GM21717 (cell line): ENCODE measurements around the gene TCF3.

ENCODE experiments used
- ATAC-seq: cut with Tn5 transposase; IDR thresholded peaks from one replicate; pipeline ENCODE4 v1.9.1; 2021; ENCODE audit warnings: mild to moderate bottlenecking, moderate library complexity; ENCODE audit not compliant: unreplicated experiment

Gene TCF3

DNA sequence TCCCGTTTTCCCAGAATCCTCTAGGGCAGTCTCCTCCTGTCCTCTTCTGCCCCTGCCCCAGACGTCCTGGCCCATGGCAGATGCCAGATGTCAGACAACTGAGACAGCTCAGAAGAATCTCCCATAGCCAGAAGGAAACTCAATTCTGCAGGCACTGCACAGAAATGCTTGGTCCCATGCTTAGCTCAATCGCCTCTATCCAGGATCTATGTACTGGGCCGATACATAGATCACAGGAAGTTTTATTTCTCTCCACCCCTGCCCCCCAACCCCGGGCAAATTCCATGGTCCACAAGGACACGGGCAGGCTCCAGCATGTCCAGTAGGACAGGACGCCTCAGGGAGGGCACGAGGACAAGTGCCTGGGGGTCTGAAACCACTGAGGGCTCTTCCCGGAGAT is 64.5 kb downstream of the TCF3 start:
- no peak for ATAC-seq

DNA sequence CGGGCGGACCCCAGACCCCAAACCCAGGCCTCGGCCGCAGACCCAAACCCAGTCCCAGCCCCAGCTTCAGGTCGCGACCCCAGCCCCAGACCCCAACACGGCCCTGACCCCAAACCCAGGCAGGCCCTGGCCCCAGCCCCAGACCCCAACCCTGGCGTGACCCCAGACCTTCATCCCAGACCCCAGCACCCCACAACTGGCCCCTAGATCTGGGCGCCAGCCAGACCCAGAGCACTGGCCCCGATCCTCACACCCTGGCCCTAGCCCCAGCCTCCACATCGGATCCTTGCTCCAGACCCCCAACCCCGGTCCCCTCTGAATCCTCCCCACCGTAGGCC is 67.2 kb downstream of the TCF3 start:
- ATAC-seq, result no peak

DNA sequence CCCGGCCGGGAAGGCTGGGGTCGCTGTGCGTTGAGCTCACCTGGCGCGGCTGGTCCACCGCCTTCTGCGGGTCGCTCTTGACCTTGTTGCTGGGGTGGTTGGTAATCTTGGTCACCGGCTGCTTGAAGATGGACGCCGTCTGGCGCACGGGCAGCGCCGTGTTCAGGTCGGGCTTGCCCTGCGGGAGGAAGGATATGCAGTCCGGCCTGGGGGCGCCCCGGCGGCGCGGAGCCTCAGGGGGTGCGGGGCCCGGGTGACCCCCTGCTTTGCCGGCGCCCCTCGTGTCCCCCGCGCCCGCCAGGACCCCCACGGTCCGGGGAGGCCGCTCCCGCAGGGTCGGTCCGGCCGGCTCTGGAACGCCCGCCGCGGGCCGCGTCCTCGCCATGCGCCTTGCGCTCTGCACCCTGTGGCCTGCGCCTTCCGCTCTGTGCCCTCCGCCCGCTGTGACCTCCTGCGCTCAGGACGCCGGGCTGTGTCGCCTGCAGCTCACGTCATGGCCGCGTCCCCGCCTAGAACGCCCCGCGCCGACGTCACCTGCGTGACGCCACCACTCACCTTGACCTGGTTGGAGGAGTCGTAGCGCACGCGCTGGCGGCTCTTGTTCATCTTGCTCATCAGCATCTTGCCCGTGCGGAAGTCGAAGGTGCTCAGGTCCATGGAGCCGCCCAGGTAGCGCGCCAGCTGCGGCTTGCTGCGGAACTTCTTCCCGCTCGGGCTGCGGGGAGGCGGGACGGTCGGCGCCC is 67.7 kb downstream of the TCF3 start:
- no peak for ATAC-seq

DNA sequence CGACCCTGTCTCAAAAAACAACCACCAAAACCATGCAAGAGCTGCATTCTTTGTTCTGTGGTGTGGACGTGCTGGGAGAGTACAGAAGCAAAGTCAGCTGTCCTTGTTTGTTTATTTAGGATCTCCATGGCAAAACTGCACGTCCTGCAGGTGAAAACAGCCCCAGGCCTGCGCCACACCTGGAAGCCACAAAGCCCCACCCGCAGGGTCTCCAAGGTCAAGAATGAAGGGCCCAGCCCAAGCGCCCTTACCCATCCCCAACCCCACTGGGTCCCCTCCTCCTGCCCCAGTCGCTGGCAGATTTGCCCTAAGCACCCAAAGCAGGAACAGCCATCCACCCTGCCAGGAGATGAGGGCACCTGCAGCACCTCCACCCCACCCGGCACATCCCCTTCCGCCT is 70.2 kb downstream of the TCF3 start:
- no peak for ATAC-seq

DNA sequence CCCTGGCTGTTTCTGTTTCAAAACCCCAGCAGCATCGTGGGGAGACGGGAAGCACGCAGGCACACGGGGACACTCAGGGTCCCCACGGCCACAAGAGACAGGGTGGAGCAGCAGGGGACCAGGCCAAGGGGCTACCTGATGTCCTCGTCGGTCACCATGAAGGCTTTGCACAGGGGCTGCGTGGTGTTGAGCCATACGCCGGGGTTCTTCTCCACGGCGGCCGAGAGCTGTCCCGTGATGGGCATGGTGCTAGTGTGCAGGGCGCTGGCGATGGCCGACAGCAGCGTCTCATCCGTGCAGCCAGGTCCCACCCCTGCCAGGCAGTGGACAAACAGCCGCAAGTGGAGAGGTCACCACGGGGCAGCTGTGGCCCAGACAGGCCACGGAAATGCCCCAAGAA is 71.5 kb downstream of the TCF3 start:
- ATAC-seq, result no peak

DNA sequence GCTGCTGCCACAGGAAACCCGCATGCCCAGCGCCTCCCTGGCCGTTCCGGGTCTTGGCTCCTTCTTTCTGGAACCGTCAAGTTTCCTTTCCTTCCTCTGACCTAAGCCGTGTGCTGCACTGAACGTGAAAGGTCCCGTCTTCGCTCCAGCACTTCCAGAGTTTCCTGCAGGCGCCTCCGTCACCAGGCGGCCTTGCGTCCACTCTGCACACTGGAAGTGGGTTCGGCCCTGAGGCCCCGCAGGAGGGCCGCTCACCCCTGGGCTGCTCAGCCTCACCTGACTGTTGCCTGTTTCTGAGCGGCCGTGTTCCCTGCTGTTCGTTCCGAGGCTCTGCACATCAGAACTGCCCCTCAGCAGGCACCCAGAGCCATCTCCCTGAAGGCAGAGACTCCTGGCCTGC is 72.0 kb downstream of the TCF3 start:
- no peak for ATAC-seq

DNA sequence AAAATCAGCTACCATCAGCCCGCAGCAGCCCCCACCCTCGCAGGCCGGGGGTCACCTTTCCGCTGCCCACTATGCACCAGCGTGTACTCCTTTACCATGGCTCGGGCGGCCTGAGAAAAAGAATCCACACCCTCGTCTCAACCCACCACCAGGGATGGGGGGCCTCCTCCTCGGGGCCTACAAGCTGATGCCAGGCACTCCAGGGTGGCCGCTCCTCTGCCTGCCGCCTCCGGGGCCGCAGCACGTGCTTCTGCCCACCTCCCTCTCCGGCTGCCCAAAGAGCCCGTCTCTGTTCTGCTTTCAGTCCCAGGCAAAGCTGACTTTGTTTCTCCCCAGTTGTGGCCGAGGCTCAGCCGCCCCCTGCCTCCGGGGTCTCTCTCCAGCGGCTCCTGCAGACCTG is 73.2 kb downstream of the TCF3 start:
- no peak for ATAC-seq

DNA sequence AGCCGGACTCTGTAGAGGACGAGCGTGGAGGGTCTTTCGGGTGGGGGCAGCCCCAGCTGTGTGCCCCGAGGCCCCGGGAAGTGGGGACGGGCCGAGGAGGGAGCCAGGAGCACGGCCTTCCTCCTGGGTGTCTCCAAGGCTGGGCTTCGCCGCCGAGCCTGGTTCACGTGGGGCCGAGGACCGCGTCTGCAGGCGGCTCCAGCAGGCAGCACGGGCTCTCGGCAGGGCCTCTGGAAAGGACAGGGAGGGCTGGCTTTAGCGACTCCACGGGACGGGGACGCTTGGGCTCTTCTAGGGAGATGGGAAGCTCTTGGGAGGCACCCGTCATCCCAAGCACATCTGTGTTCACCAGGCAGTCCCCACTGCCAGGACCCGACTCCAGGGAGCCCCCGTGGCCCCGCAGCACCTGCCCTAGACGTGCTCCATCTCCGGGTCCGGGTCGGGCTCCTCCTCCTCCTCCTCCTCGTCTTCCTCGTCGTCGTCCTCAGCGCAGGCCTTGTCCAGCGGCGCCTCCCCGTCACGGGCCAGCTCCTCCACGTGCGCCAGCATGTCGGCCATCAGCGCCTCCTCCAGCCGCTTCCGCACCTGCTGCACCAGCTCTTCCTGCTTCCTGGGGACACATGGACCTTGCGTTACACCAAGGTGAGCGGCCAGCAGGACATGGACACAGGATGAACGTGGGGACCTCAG is 74.3 kb downstream of the TCF3 start:
- ATAC-seq, result no peak

DNA sequence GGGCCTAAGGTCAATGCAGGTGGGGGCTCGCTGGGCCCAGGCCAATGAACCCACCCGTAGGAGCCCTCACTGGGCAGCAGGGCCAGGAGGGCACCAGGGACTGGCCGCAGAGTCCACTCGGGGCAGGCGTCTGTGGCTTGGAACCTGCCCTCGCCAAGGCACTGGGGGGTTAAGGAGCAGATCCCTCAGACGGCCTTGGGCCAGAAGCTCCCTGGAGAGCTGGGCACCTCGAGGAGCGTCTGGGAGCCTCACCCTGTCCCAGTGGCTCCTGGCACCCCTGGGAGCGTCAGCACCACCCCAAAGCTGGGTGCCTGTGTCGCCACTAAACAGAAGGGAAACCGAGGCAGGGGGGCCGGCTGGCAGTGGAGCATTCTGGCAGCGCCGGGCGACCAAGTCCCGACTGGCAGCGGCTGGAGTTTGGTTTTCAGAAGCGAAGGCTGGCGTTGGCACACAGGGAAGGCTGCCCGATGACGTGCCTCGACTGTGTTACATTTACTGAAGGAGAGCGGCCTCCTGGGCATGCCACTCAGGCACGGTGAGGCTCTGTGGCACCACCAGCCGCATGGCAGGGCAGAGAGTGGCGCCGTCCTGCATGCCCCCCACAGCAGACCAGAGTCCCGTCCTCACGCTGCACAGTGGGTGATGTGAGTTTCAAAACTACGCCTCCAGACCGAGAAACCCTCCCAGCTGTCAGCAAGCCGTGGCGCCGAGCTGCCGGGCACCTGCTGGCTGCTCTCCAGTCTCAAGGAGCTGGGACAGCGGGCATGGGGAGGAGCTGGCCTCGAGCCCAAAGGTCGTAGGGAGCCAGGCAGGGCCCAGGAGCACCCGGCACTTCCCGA is 75.1 kb downstream of the TCF3 start:
- ATAC-seq, result no peak

DNA sequence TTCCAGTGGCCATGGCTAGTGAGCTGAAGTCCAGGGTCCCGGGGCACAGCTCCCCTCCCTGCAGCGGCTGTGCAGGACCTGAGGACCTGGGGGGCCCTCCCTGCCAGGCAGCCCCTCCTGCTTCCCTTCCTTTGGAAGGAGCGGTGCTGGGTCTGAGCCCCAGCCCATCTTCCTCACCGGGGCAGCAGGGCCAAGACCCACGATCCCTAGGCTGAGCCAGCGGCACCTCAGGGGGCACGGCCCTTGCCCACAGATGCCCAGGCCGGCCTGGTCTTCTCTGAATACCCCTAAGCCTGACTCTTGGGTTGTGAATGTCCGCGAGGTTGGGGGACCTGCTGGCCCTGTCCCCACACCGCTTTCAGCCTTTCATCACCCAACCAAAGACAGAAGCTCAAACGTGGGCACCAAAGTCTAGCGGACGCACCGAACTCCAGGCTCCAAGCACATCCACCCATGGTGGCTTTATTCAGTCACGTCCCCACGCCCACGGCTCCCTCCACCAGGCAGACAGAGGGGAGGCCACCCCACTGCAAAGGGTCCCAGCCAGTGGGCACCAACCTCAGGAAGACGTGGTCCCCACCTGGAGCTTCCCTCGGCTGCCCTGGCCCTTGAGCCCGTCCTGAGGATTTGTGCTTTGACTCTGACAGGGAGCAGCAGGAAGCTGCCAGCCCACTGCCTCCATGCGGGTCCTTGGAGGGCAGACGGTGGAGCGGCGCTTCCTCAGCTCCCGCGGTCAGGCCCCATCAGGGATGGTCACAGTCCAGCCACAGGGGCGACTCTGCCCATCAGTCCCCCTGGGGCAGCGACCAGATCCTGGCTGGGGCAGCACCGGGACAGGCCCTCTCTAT is 75.9 kb downstream of the TCF3 start:
- ATAC-seq, result no peak

DNA sequence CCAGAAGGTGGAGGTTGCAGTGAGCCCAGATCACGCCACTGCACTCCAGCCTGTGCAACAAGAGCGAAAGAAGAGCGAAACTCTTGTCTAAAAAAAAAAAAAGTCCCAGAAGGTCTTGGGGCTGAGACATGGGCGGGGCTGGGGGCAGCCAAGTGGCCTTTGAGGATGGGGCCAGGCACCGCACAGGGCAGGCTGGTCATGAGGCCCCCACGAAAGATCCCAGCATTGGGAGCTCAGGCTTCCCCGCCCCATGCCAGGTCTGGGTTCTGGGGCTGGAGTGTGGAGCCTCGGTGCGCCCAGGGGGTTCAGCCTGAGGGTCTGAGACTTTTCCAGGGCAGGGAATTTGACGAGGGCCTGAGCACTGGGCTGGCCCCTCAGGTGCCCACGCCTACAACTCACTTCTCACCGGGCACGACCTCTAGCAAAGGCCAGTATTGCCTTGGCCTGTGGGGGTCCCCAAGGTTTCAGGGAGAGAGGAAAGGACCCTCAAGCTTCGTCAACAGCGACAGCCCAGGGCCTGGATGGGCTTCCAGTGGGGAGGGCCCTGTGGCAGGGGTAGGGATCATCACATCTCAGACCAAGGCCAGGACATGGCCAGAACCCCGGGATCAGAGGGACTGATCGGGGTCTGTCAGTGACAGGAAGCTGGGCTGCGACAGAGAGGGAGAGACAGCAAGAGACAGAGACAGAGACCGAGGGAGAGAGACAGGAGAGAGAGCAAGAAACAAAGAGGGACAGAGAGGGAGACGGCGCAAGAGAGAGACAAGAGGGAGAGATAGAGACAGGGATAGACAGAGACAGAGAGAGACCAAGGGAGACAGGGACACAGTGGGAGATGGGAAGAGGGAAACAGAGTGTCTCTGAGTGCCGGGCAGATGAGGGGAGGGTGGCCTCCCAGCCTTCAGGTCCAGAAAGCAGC is 76.8 kb downstream of the TCF3 start:
- no peak for ATAC-seq

DNA sequence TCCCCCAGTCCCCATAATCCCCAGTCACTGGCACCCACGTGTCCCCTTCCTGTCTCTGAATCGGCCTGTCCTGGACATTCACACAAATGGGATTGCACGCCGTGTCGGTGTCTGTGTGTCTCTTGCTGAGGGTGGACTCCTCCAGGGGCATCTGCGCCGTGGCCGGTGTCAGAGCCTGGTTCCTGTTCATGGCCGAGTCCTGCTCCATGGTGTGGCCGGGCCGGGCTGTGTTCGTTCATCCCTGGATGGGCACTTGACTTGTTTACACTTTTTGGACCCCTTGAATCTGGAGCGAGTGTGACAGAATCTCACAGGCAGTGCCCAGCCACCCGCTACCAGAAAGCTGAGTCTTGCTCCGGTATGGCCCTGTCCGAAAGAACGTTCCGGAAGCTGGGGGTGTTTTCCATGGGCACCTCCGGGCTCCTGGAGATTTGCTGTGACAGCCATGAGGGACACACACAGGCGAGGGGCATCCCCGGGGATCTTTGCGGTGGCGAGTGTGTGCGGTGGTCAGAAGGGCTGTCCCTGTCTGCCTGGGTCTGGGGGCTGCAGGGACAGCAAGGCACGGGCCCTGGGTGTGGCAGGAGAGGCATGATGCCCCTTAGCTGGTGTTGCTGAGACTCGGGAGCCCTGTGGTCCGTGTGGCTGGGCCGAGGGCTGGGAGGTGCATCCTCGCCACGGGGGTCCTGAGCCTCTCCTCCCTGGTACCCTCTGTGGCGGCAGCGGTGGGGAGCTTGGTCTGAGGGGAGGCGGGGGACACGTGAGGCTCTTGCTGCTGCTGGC is 77.9 kb downstream of the TCF3 start:
- ATAC-seq, result no peak

DNA sequence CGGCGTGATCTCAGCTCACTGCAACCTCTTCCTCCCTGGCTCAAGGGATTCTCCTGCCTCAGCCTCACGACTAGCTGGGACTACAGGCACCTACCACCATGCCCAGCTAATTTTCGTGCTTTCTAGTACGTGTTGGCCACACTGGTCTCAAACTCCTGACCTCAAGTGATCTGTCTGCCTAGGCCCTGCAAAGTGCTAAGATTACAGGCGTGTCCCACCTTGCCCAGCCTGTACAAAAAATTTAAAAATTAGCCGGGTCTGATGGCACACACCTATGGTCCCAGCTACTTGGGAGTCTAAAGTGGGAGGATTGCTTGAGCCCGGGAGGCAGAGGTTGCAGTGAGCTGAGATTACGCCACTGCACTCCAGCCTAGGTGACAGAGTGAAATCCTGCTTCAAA is 79.6 kb downstream of the TCF3 start:
- no peak for ATAC-seq

DNA sequence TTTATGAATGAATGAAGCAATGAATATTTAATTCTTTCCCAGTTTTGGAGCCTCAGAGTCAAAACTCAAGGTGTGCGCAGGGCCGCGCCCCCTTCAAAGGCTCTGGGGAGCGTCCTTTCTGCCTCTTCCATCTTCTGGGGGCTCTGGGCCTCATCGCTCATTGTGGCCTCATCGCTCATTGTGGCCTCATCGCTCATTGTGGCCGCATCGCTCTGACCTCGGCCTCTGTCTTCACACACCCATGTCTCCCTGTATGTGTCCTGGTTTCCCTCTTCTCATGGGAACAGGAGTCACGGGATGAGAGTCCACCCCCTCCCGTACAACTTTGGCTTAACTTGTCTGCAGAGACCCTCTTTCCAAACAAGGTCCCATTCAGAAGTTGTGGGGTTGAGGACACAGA is 81.1 kb downstream of the TCF3 start:
- ATAC-seq, result no peak

DNA sequence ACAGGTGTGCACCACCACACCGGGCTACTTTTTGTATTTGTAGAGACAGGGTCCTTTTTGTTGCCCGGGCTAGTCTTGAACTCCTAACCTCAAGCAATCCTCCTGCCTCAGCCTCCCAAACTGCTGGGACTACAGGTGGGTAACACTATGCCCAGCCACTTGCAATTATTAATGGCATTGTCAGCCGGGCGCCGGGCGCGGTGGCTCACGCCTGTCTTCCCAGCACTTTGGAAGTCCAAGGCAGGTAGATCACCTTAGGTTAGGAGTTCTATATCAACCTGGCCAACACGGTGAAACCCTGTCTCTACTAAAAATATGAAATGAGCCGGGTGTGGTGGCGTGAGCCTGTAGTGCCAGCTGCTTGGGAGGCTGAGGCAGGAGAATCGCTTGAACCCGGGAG is 81.6 kb downstream of the TCF3 start:
- ATAC-seq, result no peak

DNA sequence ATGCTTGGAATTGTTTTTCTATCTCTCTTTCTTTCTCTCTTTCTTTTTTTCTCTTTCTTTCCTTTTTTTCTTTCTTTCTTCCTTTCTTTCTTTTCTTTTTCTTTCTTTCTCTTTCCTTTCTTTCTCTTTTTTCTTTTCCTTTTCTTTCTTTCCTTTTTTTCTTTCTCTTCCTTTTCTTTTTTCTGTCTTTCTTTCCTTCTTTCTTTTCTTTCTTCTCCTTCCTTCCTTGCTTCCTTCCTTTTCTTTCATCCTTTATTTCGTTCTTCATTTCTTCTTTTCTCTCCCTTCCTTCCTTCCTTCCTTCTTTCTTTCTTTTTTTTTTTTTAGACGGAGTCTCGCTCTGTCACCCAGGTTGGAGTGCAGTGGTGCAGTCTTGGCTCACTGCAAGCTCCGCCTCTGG is 82.4 kb downstream of the TCF3 start:
- ATAC-seq, result no peak

DNA sequence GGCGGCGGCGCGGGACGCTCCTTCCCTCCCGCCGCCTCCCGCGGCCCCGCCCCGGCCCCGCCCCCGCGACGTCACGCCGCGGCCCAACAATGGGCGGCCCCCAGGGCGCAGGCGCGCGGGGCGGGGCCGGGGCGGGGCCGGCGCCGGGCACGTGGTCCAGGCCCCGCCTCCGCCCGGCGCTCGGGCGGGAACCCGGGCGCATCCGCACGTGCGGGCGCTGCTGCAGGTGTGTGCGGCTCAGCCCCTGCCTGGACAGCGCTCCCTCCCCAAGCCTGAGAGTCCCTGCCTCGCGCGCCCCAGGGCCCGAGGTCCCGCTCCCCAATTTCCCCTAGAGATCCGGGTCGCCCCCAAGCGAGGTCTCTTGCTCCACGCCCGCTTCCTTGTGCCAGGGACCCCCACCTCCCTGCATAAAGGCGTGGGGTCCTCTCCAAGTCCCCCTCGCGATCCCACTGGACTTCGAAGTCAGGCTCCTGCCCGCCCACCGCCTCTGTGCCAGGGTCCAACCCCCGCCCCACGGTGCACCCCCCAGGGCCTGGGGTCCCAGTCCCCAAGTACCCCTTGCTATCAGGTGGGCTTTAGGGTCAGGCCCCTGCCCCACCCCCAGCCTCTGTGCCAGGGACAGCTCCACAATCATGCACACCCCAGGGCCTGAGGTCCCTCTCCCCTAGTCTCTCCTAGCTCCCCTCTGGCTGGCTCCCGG is 83.9 kb downstream of the TCF3 start, which contains the start of gene MEX3D:
MEX3D (minus strand) TSS at position 6 of the 700 bp plus-strand sequence. CDS start 267 bp downstream, outside the sequence.
- no peak for ATAC-seq

DNA sequence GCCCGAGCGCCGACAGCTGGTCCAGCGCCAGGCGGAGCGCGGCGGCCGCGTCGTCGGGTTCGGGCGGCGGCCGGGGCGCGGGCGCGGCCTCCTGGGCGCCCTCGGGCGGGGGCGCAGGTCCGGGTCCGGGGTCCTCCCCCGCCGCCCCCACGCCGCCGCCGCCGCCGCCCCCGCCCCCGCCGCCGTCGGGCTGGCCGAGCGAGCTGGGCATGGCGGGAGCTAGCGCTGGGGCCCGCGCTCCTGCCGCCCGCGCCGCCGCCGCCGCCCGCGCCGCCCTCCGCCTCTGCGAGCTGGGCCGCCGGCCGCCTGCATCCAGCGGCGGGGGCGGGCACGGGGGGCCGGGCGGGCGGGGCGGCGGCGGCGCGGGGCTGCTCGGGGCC is 84.6 kb downstream of the TCF3 start:
- no peak for ATAC-seq
